Urothelium cell line (cell line): ENCODE results near the gene ACO2.
"Not testable (repeated sequence)": the region's sequence is repeated elsewhere in the genome, so short reads cannot be mapped to it uniquely, and the experiment has no call there.

Experiments used
- DNase-seq: peaks from one replicate; pipeline ENCODE4 v3.0.0; 2011; ENCODE audit warnings: low spot score, mixed read lengths
- FAIRE-seq: peaks from 2 replicates; lab custom pipeline; 2011; peaks lifted over from hg19 to GRCh38; lab: Jason Lieb, UNC

ACO2 gene

DNA sequence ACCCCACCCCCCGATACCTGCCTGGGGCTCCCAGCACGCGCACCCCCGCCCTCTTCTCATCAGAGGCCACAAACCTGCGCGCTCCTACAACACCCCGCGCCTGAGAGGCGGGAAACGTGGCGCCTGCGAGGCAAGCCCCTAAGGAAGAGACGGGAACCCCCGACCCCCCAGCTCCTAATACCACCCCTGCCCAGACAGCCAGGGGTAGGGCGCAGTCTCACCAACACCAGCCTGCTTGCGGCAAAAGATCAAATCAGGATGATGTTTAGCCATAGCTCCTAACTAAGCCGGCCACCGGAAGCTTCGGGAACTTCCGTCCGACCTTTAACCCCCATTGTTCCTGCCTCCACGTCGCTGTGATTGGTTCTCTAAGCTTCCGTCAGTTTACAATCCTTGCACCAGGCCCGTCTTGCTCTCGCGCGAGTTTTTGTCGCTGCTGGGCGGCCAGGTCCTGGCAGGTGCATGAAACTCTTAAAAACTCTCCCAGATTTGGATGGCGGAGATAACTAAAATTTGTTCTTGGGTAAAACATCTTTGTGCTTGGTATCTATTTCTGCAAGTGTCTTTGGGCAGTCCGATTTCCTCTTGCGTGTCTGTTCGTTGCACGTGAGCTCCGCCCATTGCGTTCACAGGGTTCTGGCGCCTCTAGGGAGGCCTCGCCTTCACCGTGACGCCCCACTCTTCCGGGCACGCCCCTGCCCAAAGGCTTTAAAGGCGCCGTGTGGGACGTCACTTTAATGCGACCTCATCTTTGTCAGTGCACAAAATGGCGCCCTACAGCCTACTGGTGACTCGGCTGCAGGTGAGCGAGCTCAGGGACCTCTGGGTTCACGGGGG is at the start of gene ACO2, which contains the start of gene PHF5A:
ACO2 (plus strand) TSS at position 737 of the 837 bp plus-strand sequence; CDS start at position 767, 30 bp downstream.
PHF5A (minus strand) TSS at position 312 of the 837 bp plus-strand sequence; CDS start at position 273, 39 bp downstream.
- peak; percentile 88 for FAIRE-seq

DNA sequence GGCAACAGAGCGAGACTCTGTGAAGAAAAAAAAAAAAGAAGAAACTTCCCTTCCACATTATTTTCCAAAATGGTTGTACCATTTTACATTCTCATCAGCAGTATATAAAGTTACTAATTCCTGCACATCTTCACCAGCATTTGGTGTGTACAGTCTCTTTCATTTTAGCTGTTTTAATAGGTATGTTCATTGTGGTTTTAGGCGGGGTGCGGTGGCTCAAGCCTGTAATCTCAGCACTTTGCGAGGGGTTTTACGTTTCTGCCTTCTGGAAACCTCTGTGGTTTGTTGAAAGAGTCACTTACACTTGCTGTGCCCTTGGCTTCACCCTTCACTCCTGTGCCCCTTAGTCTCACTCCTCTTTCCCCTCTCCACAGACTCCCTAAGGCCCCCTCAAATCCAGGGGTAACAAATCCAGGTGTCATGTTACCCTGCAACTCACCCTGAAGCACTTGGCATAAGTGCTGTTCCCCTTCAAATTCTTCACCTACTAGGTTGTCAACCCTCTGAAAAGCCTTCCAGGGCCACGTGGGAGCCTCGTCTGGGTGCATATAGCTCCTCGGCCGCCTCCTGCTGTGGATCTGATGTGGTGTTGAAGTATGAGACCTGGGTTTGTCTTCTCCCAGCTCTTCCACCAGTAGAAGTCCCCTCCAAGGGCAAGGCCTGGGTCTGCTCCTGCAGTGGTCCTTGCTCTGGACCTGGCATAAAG is 43.1 kb upstream of the ACO2 start:
- FAIRE-seq (no peak), DNase-seq (no peak)

More for the DNA sequence above, at the start of gene ACO2, which contains the start of gene PHF5A:
- DNase-seq = peak; percentile 98

GRCh38 chr22:41429232-41429950 is 39.5 kb upstream of the ACO2 start:
- FAIRE-seq (no peak), DNase-seq (no peak)

GRCh38 chr22:41429951-41430332 is 39.0 kb upstream of the ACO2 start:
- FAIRE-seq (no peak), DNase-seq (no peak)

DNA sequence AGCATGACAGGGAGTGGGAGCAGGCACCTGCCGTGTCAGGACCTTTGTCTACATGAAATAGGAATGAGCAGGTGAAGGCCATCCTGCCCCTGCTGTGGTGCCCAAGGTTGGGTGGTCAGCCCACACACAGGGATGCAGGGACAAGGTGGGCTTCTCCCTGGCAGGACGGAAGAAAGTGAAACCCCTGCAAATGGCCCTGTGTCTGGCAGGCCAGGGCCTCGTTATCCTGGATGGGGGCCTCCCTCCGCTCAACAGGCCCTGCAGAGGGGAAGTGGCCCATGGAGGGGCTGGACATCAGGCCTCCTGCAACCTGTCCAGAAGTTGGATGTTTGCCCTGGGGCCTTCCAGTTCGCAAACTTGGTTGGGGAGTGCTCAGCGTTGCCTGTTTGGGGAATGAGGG is 37.3 kb upstream of the ACO2 start:
- FAIRE-seq (no peak), DNase-seq (no peak)

DNA sequence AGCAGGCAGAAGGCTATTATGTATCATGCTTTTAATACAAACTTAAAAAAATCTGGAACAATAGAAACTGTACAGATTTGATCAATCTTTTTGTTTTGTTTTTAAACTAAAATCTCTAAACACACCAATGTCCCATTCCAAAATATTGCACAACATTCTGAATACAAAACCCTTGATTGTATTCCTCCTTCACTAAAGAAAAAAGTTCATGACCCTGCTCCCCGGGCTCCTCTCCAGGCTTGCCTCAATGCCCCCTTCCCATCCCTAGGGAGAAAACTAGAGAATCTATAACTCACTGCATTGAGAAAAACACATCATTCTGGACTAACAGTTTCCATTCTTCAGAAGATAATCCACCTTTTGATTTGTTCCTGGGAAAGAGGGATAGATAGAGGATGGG is 35.4 kb upstream of the ACO2 start:
- FAIRE-seq, DNase-seq: not testable (repeated sequence)

GRCh38 chr22:41434361-41435003 is 34.4 kb upstream of the ACO2 start:
- peak; percentile 73 for FAIRE-seq
- DNase-seq = not testable (repeated sequence)

DNA sequence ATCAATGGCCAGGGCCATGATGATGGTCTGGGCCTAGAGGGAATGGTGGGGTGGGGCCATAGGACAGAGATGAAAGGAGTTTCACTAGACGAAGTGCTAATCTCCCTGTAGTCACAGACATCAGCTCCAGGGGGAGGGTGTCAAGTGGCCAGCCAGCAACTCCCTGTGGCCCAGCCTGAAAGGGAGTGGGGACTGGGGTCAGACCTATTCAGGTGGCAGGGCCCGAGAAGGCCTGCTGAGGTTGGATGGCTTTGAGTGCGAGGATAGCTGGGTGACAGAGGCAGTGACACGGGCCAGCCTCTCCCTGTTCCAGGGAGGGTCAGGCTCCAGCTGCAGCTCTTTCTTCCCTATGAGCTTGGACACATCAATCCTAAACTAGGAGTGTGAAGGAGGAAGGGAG is 33.4 kb upstream of the ACO2 start:
- DNase-seq = no peak
- no peak for FAIRE-seq

GRCh38 chr22:41436322-41437113 is 32.4 kb upstream of the ACO2 start:
- no peak for FAIRE-seq
- no peak for DNase-seq

DNA sequence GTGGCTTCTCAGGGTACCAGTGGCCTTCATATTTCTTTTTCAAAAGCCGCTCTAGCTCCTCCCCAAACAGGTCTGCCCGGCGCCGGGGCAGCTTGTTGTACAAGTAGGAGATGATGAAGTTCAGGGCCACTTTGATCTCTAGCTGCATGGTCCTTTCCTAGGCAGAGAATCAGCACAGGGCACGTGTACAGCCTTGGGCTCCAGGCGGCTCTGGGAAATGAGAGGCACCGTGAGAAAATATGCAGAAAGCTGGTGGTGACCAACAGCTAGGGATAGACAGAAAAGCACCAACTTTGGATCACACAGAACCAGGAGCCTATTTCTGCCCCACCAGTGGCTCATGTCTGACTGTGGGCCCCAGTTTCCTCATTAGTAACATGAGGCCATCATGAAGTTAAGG is 31.7 kb upstream of the ACO2 start:
- DNase-seq (no peak), FAIRE-seq (no peak)

- DNase-seq, FAIRE-seq: not testable (repeated sequence)
Observed at GRCh38 chr22:41440511-41440910, 28.4 kb upstream of the ACO2 start.

DNA sequence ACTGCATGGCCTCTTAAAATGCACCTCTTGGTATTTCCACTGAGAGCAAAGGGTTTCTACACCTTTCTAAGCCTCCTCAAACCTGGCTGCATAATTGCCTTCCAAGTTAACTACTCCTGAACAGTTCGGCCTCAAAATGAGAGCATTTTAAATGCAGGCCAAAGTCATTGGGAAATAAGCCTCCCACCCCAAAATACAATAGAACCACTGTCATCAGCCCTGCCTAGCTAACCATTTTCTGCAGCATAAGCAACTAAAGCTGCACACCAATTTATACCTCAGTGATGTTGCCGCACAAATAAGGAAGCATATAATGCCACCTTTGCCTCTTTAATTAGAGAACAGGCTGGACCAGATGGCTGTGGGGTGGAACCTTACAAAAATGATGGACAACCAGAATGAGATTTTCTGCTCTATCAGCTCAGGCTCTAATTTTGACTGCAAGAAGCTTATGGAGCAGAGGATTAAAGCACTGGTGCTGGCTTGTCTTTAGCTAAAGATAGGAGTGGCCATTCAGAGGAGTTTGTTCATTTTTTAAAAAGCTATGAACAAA is 26.6 kb upstream of the ACO2 start:
- FAIRE-seq (no peak), DNase-seq (no peak)

DNA sequence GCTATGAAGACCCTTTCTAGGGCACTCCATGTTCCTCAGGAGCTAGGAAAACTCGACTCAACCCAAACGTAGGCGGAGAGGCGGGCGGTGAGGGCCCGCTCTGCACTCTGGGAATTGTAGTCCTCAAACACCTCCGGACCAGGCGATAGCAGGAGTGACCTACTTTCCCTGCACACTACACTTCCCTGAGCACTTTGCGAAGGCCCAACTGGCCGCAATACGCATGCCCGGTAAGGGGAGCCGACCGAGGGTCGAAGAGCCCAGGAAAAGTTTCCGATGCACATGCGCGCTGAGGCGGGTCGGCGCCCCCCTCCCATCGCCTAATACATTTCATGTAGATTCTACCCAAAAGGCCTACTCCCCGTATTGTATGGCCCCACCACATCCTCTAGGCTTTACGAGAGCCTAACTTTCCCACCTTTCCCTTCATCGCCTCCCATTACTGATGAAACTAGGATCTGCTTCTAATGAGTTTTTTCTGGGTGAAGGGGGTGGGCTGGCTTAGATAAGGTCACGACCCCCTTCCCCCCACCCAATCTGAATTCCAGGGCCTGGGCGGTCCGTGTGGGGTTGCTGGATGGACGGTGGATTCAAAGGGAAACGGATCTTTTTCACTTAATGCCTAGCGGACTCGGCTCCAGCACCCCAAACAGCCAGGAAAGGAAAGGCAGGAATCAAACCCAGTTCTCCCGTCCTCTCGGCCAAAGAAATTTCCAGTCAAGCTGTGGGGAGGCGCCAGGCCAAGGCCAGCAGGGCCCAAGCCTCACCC is 24.4 kb upstream of the ACO2 start:
- DNase-seq (peak; percentile 95), FAIRE-seq (peak; percentile 30)

DNA sequence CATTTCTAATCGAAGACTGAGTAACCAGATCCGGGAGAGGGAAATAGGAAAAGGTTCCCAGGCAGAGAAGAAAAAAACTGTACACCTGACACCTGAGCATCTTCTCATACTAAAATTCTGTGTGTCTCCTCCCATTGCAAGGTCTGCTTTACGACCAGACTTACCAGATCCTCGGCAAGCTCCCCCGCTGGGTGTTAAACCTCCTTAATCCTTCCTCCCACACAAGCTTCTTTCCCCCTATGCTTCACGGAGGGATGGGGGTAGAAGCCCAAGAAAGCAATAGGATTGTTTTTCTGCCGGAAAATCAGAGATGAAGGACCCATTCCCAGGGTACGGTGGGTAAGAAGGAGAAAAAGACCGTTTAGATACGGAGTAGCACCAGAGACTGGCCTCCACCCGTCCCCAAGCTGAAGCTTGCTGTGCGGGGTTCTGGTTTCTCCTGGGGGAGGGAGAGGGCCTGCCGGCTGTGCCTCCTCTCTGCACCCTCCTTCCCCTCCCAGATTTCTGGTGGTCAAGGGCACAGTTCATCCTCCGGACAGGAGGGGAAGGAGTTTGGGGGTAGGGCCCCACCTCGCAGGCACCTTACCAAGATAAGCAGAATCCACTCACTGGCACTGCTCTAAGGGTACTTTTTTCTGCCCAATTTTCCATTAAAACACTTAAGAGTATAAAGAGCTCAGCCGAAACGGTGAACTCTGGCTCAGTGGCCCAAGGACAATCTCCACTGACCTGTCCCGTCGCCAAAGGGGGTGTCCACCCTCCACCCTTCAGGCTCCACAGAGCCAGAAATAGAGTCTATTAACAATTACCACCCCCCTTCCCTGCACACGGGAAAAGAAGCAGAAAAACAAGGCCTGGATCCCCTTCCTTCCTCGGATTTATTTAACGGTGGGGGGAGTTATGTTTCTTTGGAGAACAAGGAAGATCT is 23.5 kb upstream of the ACO2 start:
- FAIRE-seq = no peak
- DNase-seq = no peak

DNA sequence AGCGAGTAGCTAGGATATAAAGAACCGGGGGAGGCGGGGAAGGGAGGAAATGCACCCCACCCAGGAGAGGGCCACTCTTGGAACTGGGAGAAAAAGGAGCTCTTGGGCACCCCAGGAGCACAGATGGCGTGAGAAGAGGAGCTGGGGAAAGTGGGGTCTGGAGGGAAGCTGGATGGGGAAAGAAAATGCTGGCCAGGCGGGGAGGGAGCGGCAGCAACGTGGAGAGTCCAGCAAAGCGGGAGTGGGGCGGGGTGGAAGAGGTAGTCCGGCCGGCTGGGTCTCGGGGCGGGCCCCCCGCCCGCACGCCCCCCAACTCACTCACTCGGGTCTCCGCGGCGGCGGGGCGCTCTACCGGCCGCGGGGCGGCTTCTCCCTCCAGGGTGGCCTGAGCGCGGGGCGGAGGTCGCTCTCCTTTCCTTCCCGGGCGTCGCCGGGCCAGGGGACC is 22.8 kb upstream of the ACO2 start:
- no peak for FAIRE-seq
- no peak for DNase-seq

DNA sequence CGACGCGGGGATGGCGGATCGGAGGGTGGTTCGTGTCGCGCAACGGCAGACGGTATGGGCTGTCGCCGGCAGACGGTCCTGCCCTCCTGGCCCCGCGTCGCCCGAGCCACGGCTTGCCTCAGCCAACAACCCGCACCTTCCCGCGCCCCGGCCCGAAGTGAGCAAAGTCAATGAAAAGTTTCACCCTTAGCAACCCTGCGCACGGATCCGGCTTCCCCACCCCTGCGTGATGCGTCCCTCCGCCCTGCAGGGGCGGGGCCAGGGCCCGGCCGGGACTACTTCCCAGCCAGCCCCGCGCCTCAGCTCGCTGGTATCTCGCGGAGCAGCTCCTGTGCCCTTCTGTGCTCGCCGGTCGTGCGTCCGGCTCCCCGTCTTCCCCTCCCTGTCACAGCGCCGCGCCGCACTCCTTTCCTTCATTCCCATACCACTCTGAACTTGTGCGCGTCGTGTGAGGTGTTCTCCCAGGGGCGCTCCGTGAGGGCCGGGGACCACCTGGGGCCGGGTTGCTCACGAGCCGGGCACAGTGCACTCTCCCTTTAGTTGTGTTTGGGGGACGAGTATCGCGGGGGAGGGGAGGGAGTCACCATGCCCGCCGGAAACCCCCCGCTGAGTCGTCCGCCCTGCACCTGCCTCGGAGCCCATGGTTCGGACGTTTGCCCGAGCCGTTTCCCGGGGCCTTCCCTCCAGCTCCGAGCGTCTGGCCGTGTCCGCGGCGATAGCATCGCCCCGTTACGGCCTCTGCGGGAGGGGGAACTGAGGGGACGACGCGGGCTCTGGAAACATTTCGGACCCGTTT is 22.1 kb upstream of the ACO2 start, which contains the start of gene TOB2:
TOB2 (minus strand) TSS at position 163 of the 796 bp plus-strand sequence. CDS start 9,456 bp downstream, outside the sequence.
- FAIRE-seq = peak; percentile 90
- peak; percentile 89 for DNase-seq
